ENCODE results near the gene DNASE2B.

- TF ChIP-seq ZNF274 (IDR thresholded peaks at IDR 0.05; ENCODE audit: low read depth, low read length) (no peak), YY1 (IDR thresholded peaks at IDR 0.05; ENCODE audit: insufficient read depth, insufficient read length) (no peak), SUZ12 (IDR thresholded peaks at IDR 0.05; ENCODE audit: extremely low read depth, insufficient read depth, insufficient read length) (no peak)
These were observed 45.8 kb upstream of the DNASE2B start for GRCh38 chr1:84352298-84353106.

Data from NT2/D1 (cell line).